Non-pigmented ciliary epithelial cell (primary cell): ENCODE data around the gene HIVEP3.

Experiments
- DNase-seq: peaks from one replicate; pipeline ENCODE4 v3.0.0-alpha.2; 2010; ENCODE audit warnings: low read depth

The HIVEP3 gene

GRCh38 chr1:41663671-41664400 lies 254.9 kb downstream of the HIVEP3 start:
- DNase-seq, result no peak

- no peak for DNase-seq
Observed at GRCh38 chr1:41662765-41663437, 255.8 kb downstream of the HIVEP3 start.

GRCh38 chr1:41662061-41662764 lies 256.5 kb downstream of the HIVEP3 start:
- DNase-seq, result no peak

GRCh38 chr1:41661428-41662060 lies 257.2 kb downstream of the HIVEP3 start:
- DNase-seq, result no peak

- DNase-seq, result no peak
Observed at GRCh38 chr1:41660570-41661427, 257.9 kb downstream of the HIVEP3 start.

GRCh38 chr1:41659903-41660302 lies 258.8 kb downstream of the HIVEP3 start:
- no peak for DNase-seq

GRCh38 chr1:41659159-41659495 lies 259.6 kb downstream of the HIVEP3 start:
- no peak for DNase-seq

GRCh38 chr1:41658431-41659158 lies 260.1 kb downstream of the HIVEP3 start:
- DNase-seq, result no peak

- no peak for DNase-seq
Observed at GRCh38 chr1:41657679-41658295, 260.9 kb downstream of the HIVEP3 start.

- no peak for DNase-seq
Observed at GRCh38 chr1:41656825-41657500, 261.8 kb downstream of the HIVEP3 start.

- no peak for DNase-seq
Observed at GRCh38 chr1:41656068-41656467, 262.7 kb downstream of the HIVEP3 start.

GRCh38 chr1:41655632-41656031 lies 263.1 kb downstream of the HIVEP3 start:
- DNase-seq, result no peak

- DNase-seq, result no peak
Observed at GRCh38 chr1:41653574-41653973, 265.1 kb downstream of the HIVEP3 start.

- DNase-seq, result no peak
Observed at GRCh38 chr1:41652384-41653265, 266.1 kb downstream of the HIVEP3 start.

GRCh38 chr1:41650028-41650880 lies 268.5 kb downstream of the HIVEP3 start:
- DNase-seq, result no peak

GRCh38 chr1:41649396-41650027 lies 269.2 kb downstream of the HIVEP3 start:
- no peak for DNase-seq

- no peak for DNase-seq
Observed at GRCh38 chr1:41648844-41649243, 269.9 kb downstream of the HIVEP3 start.

- no peak for DNase-seq
Observed at GRCh38 chr1:41648230-41648629, 270.5 kb downstream of the HIVEP3 start.
